Measurements from ENCODE around the gene SDK2.

Gene SDK2

DNA sequence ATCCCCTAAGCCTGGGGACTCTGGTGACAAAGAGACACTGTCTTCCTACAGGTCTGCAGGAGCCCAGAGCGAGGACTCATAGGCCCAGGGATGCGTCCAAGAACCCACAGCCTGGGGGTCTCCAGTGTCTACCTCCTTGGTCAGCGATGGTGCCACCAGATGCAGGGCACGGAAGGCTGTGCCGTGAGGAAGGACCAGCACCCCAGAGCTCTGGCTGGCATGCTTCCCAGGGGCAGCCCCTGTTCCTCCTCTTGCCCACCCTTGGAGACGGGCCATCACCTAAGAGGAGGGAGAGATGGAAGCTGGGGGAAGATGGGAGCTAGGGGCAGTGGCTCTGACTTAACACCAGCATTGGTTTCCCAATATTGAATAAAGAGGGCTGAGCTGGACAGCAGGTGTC lies 125.2 kb downstream of the SDK2 start:
- no peak for TF ChIP-seq CTCF (IDR thresholded peaks at IDR 0.05; ENCODE audit: insufficient read depth, low read depth, low read length, missing control alignments)
- H3K4me3 ChIP-seq (ENCODE audit: low read length), result no peak overlapping the region
- no peak for DNase-seq (ENCODE audit: low read depth)

GRCh38 chr17:73516431-73516830 lies 127.8 kb downstream of the SDK2 start:
- TF ChIP-seq CTCF (IDR thresholded peaks at IDR 0.05; ENCODE audit: insufficient read depth, low read depth, low read length, missing control alignments), result no peak
- no peak overlapping the region for H3K4me3 ChIP-seq (ENCODE audit: low read length)
- no peak for DNase-seq (ENCODE audit: low read depth)

GRCh38 chr17:73514146-73514863 lies 129.9 kb downstream of the SDK2 start:
- no peak for TF ChIP-seq CTCF (IDR thresholded peaks at IDR 0.05; ENCODE audit: insufficient read depth, low read depth, low read length, missing control alignments)
- H3K4me3 ChIP-seq (ENCODE audit: low read length), result no peak overlapping the region
- DNase-seq (ENCODE audit: low read depth), result no peak

- no peak overlapping the region for H3K4me3 ChIP-seq (ENCODE audit: low read length)
- no peak for DNase-seq (ENCODE audit: low read depth)
- no peak for TF ChIP-seq CTCF (IDR thresholded peaks at IDR 0.05; ENCODE audit: insufficient read depth, low read depth, low read length, missing control alignments)
Measured at GRCh38 chr17:73513426-73513825, 130.8 kb downstream of the SDK2 start.

GRCh38 chr17:73511719-73512115 lies 132.5 kb downstream of the SDK2 start:
- TF ChIP-seq CTCF (IDR thresholded peaks at IDR 0.05; ENCODE audit: insufficient read depth, low read depth, low read length, missing control alignments), result no peak
- H3K4me3 ChIP-seq (ENCODE audit: low read length), result no peak overlapping the region
- DNase-seq (ENCODE audit: low read depth), result no peak

DNA sequence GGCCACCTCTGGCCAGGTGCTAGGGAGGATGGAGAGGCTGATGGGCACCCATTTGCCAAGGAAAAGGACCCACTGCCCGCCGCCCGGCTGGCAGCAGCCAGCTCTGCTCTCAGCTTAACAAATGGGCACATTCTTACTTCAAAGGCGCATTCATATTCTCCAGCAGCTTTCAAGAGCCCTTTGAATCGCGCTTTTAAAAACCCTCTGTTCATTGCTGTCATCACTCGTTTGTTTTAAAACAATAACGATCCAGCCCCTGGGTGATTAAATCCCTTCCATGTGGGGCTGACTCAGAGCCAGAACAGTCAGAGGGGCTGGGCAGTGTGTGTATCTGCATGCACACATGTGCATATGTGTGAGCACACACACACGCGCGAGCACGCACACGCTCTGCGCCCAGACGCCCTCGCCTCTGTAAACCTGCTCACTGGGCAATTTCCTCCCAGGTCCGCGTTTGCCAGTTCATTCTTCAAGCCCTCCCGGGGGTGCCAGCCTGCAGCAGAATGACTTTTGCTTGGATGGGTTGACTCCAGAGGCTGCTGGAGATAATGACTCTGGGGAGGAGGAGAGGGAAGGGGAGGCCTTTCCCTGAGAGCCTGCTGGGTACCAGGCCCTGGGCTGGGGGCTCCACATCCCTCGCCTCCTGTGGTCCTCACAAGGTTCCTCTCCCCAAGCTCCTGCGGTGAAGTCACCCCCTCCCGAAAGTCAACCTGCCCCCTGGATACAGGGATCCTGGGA lies 133.1 kb downstream of the SDK2 start:
- H3K4me3 ChIP-seq (ENCODE audit: low read length), result no peak overlapping the region
- TF ChIP-seq CTCF (IDR thresholded peaks at IDR 0.05; ENCODE audit: insufficient read depth, low read depth, low read length, missing control alignments), result no peak
- DNase-seq (ENCODE audit: low read depth), result peak; percentile 68

All from epithelial cell of esophagus (primary cell).